GM12864 (cell line): Measurements from ENCODE around the gene CUL1.

Experiments
- DNase-seq: peaks from one replicate; pipeline ENCODE4 v3.0.0-alpha.2; 2011; ENCODE audit warnings: low read depth
- H3K4me3 ChIP-seq: 2 replicates; pipeline ENCODE4 v1.5.1; 2011; ENCODE audit warnings: mild to moderate bottlenecking, low read depth, low read length, control low read depth
- CTCF ChIP-seq: IDR thresholded peaks from 2 replicates; pipeline ENCODE4 v1.5.1; 2011; ENCODE audit warnings: low read depth, mild to moderate bottlenecking, moderate library complexity, low read length, control low read depth, inconsistent platforms; ENCODE audit errors: missing control alignments

CUL1 gene

GRCh38 chr7:148695953-148696352 lies 2.8 kb upstream of the CUL1 start:
- no peak for DNase-seq
- TF ChIP-seq CTCF, result no peak
- H3K4me3 ChIP-seq, result no peak overlapping the region

DNA sequence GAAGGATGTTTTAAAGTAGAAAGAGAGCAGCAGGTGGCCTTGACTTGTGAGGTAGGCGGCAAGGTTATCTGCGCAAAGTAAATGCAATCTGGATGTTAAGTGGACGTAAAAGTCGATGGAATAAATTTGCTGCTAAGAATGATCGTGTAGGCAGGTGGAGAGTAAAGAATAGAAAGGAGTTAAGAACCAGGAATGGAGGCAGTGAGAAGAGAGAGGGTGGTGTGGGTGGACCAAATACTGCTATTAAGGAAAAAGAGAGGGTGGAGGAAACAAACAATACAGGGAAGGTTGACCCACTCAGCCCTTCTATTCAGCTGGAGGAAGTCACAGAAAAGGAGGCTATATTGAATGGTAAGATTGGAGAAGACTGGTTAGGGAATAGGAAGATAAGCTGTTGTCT lies 1.9 kb upstream of the CUL1 start:
- no peak for DNase-seq
- TF ChIP-seq CTCF, result no peak
- no peak overlapping the region for H3K4me3 ChIP-seq

GRCh38 chr7:148697256-148698006 lies 1.3 kb upstream of the CUL1 start:
- no peak for DNase-seq
- no peak for TF ChIP-seq CTCF
- peak overlapping the region; percentile 93 for H3K4me3 ChIP-seq

DNA sequence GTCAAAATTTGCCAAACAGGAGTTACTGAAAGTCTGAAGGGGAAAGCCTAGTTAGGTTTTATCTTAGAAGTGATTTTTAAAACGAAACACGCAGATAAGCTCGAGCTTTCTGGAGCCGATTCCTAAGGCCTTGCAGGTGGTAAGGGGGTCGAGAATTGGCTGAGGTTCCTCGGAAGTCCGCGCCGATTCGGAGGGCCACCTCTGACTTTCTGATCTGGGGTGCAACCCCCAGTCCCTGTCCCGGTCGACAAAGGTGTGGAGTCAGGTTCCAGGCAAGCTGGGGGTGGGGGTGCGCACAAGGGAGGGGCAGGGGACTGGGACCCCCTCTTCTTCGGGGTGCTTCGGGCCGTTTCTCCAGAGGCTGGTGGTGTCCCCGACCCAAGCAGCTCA lies 701 bp upstream of the CUL1 start:
- TF ChIP-seq CTCF, result no peak
- H3K4me3 ChIP-seq, result peak overlapping the region; percentile 93
- no peak for DNase-seq

DNA sequence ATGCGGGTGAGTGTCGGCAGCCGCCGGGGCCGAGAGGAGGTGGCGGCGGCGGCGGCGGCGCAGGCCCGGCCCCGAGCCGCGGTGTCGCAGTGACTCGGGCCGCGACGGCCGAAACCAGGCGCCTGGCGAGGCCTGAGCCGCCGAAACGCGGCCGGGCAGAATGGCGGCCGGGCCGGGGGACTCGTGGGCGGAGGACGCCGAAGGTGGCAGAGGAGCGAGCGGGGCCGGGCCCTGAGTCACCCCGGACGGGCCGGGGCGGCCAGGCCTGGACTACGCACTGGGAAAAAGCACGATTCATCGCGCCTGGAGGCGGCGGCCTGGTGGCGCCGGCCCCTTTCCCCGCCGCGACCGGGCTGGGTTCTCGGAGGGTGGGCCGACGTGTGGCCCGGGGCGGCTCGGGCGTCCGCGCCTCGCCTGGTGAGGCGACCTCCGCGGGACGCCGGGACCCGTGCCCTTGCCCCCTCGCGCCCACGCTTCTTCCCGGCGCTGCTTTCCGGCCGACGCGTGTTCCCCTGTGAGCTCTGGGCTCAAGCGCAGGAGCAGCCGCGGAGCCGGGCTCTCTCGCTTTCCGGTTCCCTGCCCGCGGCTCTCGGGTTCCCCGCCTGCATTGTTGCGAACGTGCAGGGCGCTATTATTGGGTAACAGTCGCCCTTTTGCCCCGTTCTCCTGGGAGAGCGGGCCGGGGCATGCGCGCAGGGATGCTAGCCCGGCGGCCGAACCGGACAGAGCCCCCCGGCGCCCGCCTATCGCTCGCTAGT lies 500 bp downstream of the CUL1 start:
- peak overlapping the region; percentile 93 for H3K4me3 ChIP-seq
- TF ChIP-seq CTCF, result no peak
- no peak for DNase-seq

DNA sequence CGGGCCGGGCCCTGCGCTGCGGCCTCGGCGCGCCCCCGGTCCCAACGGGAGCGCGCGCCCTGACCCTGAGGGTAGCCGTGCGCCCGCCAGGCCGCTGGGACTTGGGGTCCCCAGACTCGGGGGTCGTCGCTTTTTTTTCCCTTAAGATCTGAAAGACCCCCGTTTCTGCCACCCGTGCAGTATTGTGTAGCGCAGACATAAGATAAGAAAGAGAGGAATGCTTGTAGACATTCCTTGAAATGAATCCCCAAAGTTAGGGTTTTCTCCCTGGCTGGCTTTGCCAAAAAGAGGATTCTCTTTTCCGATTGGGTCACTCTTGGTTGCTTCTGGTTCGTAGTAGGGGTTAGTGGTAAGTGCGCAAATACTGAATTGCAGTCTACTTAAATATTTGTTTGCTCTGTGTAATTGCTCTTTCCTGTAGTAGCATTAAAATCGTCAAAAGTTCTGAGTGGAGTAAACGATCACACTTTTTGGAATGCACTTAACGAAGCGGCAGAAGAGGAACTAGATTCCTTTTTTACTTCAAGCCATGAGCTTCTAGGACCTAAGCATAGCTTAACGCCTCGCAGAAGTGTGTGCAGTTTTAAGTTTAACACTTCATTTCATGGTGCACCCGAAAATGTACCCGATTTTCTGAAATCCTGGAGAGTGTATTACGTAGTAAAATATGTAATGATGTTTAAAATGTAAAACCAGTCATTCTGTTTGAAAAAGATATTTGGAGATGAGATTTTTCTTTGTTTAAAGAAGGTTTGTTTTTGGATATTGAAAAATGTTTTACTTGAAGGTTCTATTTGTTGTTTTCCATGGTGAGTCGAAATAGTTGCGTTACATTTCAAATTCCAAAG lies 1.3 kb downstream of the CUL1 start:
- DNase-seq, result no peak
- H3K4me3 ChIP-seq, result peak overlapping the region; percentile 93
- TF ChIP-seq CTCF, result no peak
